IMR-90 (cell line): Measurements from ENCODE around the gene AMDHD2. TPM values are rescaled to one million over a fixed set of nuclear protein-coding genes. Genes with fewer than 3 reads are reported as not detected.

Experiments
- ATAC-seq: fragments of 200-7000 bp; cut with Tn5 transposase; 2 replicates; pipeline ENCODE4 v1.9.1; 2020; ENCODE audit warnings: low read depth, mild to moderate bottlenecking, moderate library complexity
- BruUV-seq: library from RNA; stranded (reverse); fragments of 400-500 nt; replicated peaks from 2 replicates; lab custom pipeline; 2021; lab: Mats Ljungman, UMichigan
- CTCF ChIA-PET: fragments of 300-600 bp; formaldehyde crosslinking; extraction: SDS; loops from one replicate; lab custom pipeline; 2021; ENCODE audit warnings: antibody characterized with exemption; lab: Yijun Ruan, JAX
- POLR2A ChIA-PET: fragments of 300-600 bp; sonication (Branson Sonifier 250); formaldehyde crosslinking; loops from one replicate; lab custom pipeline; 2022; ENCODE audit warnings: antibody characterized with exemption; ENCODE audit not compliant: unreplicated experiment; lab: Charles Lee
- DNase-seq: peaks from one replicate; pipeline ENCODE4 v3.0.0; 2013
- H2AFZ ChIP-seq: replicated peaks from 2 replicates; pipeline ENCODE3; 2013; ENCODE audit warnings: low read length, mild to moderate bottlenecking; ENCODE audit not compliant: poor library complexity
- H2AK5ac ChIP-seq: 2 replicates; pipeline ENCODE4 v1.6.1; 2013; ENCODE audit warnings: low read depth, low read length, inconsistent platforms
- H2AK9ac ChIP-seq: replicated peaks from 2 replicates; pipeline ENCODE3; 2013; ENCODE audit warnings: mild to moderate bottlenecking, low read depth, low read length, moderate library complexity; ENCODE audit not compliant: poor library complexity
- H2BK120ac ChIP-seq: 2 replicates; pipeline ENCODE4 v1.6.1; 2013; ENCODE audit warnings: low read depth, low read length, inconsistent platforms
- H2BK15ac ChIP-seq: 3 replicates; pipeline ENCODE4 v1.6.1; 2013; ENCODE audit warnings: low read depth, low read length, inconsistent platforms
- H2BK20ac ChIP-seq: 2 replicates; pipeline ENCODE4 v1.6.1; 2013; ENCODE audit warnings: low read depth, mild to moderate bottlenecking, inconsistent platforms, low read length, moderate library complexity
- H2BK5ac ChIP-seq: 2 replicates; pipeline ENCODE4 v1.6.1; 2013; ENCODE audit warnings: mild to moderate bottlenecking, low read depth, low read length, inconsistent platforms; ENCODE audit not compliant: poor library complexity, severe bottlenecking
- H3K14ac ChIP-seq: replicated peaks from 2 replicates; pipeline ENCODE4 v1.6.1; 2013; ENCODE audit warnings: low read depth, low read length, inconsistent platforms
- H3K18ac ChIP-seq: 2 replicates; pipeline ENCODE4 v1.6.1; 2013; ENCODE audit warnings: low read depth, low read length, control low read depth
- H3K23ac ChIP-seq: 2 replicates; pipeline ENCODE4 v1.6.1; 2013; ENCODE audit warnings: low read depth, low read length, inconsistent platforms
- H3K27ac ChIP-seq: 2 replicates; pipeline ENCODE4 v1.5.1; 2013; ENCODE audit warnings: mild to moderate bottlenecking, control low read depth, low read length; ENCODE audit not compliant: insufficient read depth
- H3K27me3 ChIP-seq: 2 replicates; pipeline ENCODE4 v1.6.1; 2013; ENCODE audit warnings: low read length; ENCODE audit not compliant: control insufficient read depth, insufficient read depth
- H3K36me3 ChIP-seq: 2 replicates; pipeline ENCODE4 v1.6.1; 2013; ENCODE audit warnings: low read length, mixed read lengths; ENCODE audit not compliant: control insufficient read depth, insufficient read depth
- H3K4ac ChIP-seq: 2 replicates; pipeline ENCODE4 v1.6.1; 2013; ENCODE audit warnings: low read depth, low read length, inconsistent platforms
- H3K4me1 ChIP-seq: 2 replicates; pipeline ENCODE4 v1.6.1; 2013; ENCODE audit warnings: low read length, mixed read lengths; ENCODE audit not compliant: control insufficient read depth, insufficient read depth
- H3K4me2 ChIP-seq: 2 replicates; pipeline ENCODE4 v1.6.1; 2013; ENCODE audit warnings: low read depth, mild to moderate bottlenecking, control low read depth, low read length, moderate library complexity
- H3K4me3 ChIP-seq: 2 replicates; pipeline ENCODE4 v1.5.1; 2013; ENCODE audit warnings: low read depth, mild to moderate bottlenecking, control low read depth, low read length, moderate library complexity; ENCODE audit not compliant: insufficient read depth
- H3K56ac ChIP-seq: 2 replicates; pipeline ENCODE4 v1.6.1; 2013; ENCODE audit warnings: low read length, inconsistent platforms; ENCODE audit not compliant: insufficient read depth; ENCODE audit errors: extremely low read depth
- H3K79me1 ChIP-seq, 2 experiments: 2 replicates each; pipeline ENCODE4 v1.6.1; 2013; ENCODE audit warnings: low read length in 2 of 2, inconsistent platforms in 1 of 2, low read depth in 1 of 2
- H3K9ac ChIP-seq: 2 replicates; pipeline ENCODE4 v1.6.1; 2013; ENCODE audit warnings: low read depth, low read length, control low read depth
- H3K9me1 ChIP-seq: 2 replicates; pipeline ENCODE4 v1.6.1; 2013; ENCODE audit warnings: low read length, inconsistent platforms; ENCODE audit not compliant: insufficient read depth
- H3K9me3 ChIP-seq: 2 replicates; pipeline ENCODE4 v1.6.1; 2013; ENCODE audit warnings: low read length; ENCODE audit not compliant: control insufficient read depth, insufficient read depth
- H4K20me1 ChIP-seq: 2 replicates; pipeline ENCODE4 v1.6.1; 2013; ENCODE audit warnings: low read length, inconsistent platforms; ENCODE audit not compliant: insufficient read depth
- H4K5ac ChIP-seq: 2 replicates; pipeline ENCODE4 v1.6.1; 2013; ENCODE audit warnings: mild to moderate bottlenecking, low read depth, low read length, control low read depth
- H4K8ac ChIP-seq, 2 experiments: 2 replicates each; pipeline ENCODE4 v1.6.1; 2013; ENCODE audit warnings: low read depth in 2 of 2, low read length in 2 of 2, control low read depth in 1 of 2, inconsistent platforms in 1 of 2
- H4K91ac ChIP-seq: 2 replicates; pipeline ENCODE4 v1.6.1; 2013; ENCODE audit warnings: low read depth, low read length, inconsistent platforms; ENCODE audit not compliant: insufficient read depth
- BHLHE40 ChIP-seq: fragments of 150-350 bp; IDR thresholded peaks from 2 replicates; pipeline ENCODE4 v1.6.1; 2016; ENCODE audit warnings: mild to moderate bottlenecking, low read depth, low read length
- CEBPB ChIP-seq: IDR thresholded peaks from 2 replicates; pipeline ENCODE4 v1.6.1; 2012; ENCODE audit warnings: low read depth, low read length, improper control_type of control experiment
- FOS ChIP-seq: fragments of 150-350 bp; IDR thresholded peaks from 2 replicates; pipeline ENCODE4 v1.6.1; 2016; ENCODE audit warnings: low read depth, low read length
- MAFK ChIP-seq: IDR thresholded peaks from 2 replicates; pipeline ENCODE4 v1.6.1; 2012; ENCODE audit warnings: low read depth, low read length, improper control_type of control experiment
- MAZ ChIP-seq: IDR thresholded peaks from 2 replicates; pipeline ENCODE4 v1.6.1; 2012; ENCODE audit warnings: low read depth, mild to moderate bottlenecking, low read length, improper control_type of control experiment, moderate library complexity, borderline replicate concordance
- NFE2L2 ChIP-seq: fragments of 150-350 bp; IDR thresholded peaks from 2 replicates; pipeline ENCODE4 v1.6.1; 2016; ENCODE audit warnings: low read depth, mild to moderate bottlenecking, low read length
- POLR2A ChIP-seq: IDR thresholded peaks from 2 replicates; pipeline ENCODE4 v1.6.1; 2012; ENCODE audit warnings: mild to moderate bottlenecking, low read depth, low read length
- RAD21 ChIP-seq: IDR thresholded peaks from 2 replicates; pipeline ENCODE4 v1.6.1; 2012; ENCODE audit warnings: low read length, improper control_type of control experiment
- RCOR1 ChIP-seq: IDR thresholded peaks from 2 replicates; pipeline ENCODE4 v1.6.1; 2012; ENCODE audit warnings: mild to moderate bottlenecking, low read length, improper control_type of control experiment; ENCODE audit not compliant: insufficient replicate concordance
- RFX5 ChIP-seq: IDR thresholded peaks from 2 replicates; pipeline ENCODE4 v1.8.0; 2012; ENCODE audit warnings: low read depth, mild to moderate bottlenecking, low read length, moderate library complexity
- SMC3 ChIP-seq: fragments of 150-350 bp; IDR thresholded peaks from 2 replicates; pipeline ENCODE4 v1.6.1; 2016; ENCODE audit warnings: low read depth, mild to moderate bottlenecking, antibody characterized with exemption, low read length, moderate library complexity
- WGBS, 2 experiments: methylation state at CpG; one replicate each; pipeline versions ENCODE4 v1.1.5 to v1.1.7; 2013; ENCODE audit warnings: missing lambda C conversion rate in 2 of 2; ENCODE audit not compliant: insufficient read length in 1 of 2; ENCODE audit errors: extremely low coverage in 2 of 2; 5-methylcytosine and 5-hydroxymethylcytosine counted together
- dilution Hi-C: fragments of 300-500 bp; cut with HindIII; formaldehyde crosslinking; loops from one replicate; pipeline ENCODE4 v1.14.3; 2018; ENCODE audit warnings: low sequenced_read_pairs; ENCODE audit not compliant: unreplicated experiment
- in situ Hi-C: fragments of 300-500 bp; cut with MboI; formaldehyde crosslinking; loops from 3 replicates; pipeline ENCODE4 v1.14.3; 2019; ENCODE audit warnings: low sequenced_read_pairs, inconsistent platforms, mixed read lengths
- intact Hi-C: fragments of 100-400 bp; cut with micrococcal nuclease; formaldehyde crosslinking; loops from 2 replicates; pipeline ENCODE4 v1.10.0; 2022
- polyA plus RNA-seq, 3 experiments: library from polyadenylated mRNA; depleted of rRNA; stranded (reverse); fragments of >200 nt; gene quantifications; 2 replicates each; pipeline ENCODE4 v1.2.3, GENCODE V29; 2012; ENCODE audit warnings: low replicate concordance in 1 of 3
- total RNA-seq: library from RNA; depleted of rRNA; stranded (reverse); fragments of >200 nt; gene quantifications from 2 replicates; pipeline ENCODE4 v1.2.3, GENCODE V29; 2012
- TF ChIP-seq, protein P1 (sequence below): conservative IDR thresholded peaks from 2 replicates; pipeline ENCODE4 v1.5.1; 2012; ENCODE audit warnings: mild to moderate bottlenecking, low read depth, low read length, improper control_type of control experiment
- TF ChIP-seq, protein P2 (sequence below): fragments of 150-350 bp; IDR thresholded peaks from 2 replicates; pipeline ENCODE4 v1.6.1; 2016; ENCODE audit warnings: low read depth, mild to moderate bottlenecking, low read length, moderate library complexity, borderline replicate concordance

The AMDHD2 gene
- total and polyA plus RNA-seq, 2 of the 4 experiments (the other 2 are of a cell fraction) = 10.6 to 30.3 TPM

- TF ChIP-seq CEBPB (no peak), MAZ (no peak), NFE2L2 (no peak), SMC3 (no peak)
Measured at GRCh38 chr16:2489581-2489980, 30.6 kb upstream of the AMDHD2 start (continued).

- POLR2A ChIA-PET = no interaction called here
- Histone ChIP-seq H3K18ac (no peak overlapping the region), H3K56ac (no peak overlapping the region), H3K4ac (no peak overlapping the region), H3K23ac (no peak overlapping the region), H2BK20ac (no peak overlapping the region), H3K4me3 (no peak overlapping the region), H3K36me3 (peaks cover 2% of the 10 kb centered on the region; the same call in 1 of the 2 replicates), H2AK5ac (no peak overlapping the region), H2AFZ (no peak overlapping the region), H3K9me1 (peaks cover 4% of the 10 kb centered on the region; the same call in 1 of the 2 replicates), H3K9me3 (no peaks in the 10 kb centered on the region), H2BK120ac (no peak overlapping the region), H4K5ac (no peak overlapping the region), H3K27ac (no peak overlapping the region), H3K9ac (no peak overlapping the region), H4K91ac (no peak overlapping the region), H3K14ac (no peak overlapping the region), H2BK15ac (no peak overlapping the region), H3K27me3 (no peaks in the 10 kb centered on the region), H3K4me1 (peaks cover 11% of the 10 kb centered on the region), H4K8ac (no peak overlapping the region), H3K4me2 (no peak overlapping the region), H4K20me1 (peaks cover 20% of the 10 kb centered on the region), H3K79me1 (peaks cover 11 to 50% of the 10 kb centered on the region in 2 experiments), H2AK9ac (no peak overlapping the region), H2BK5ac (no peak overlapping the region)
- in situ Hi-C loops (no loop called here), intact Hi-C loops (no loop called here), dilution Hi-C loops (no loop called here)
- 100% methylated on average over 5 of the region's 23 CpGs; no CpG with 5 or more reads in 1 of the 2 experiments for WGBS, 2 experiments
- CTCF ChIA-PET = interaction anchor here (0.6 kb wide), 1 partner anchor 98 kb away, joined by 3 read pairs; no protein-coding TSS in a partner anchor
- DNase-seq (no peak), ATAC-seq (no peak)
- BruUV-seq = no TSS peak
- TF ChIP-seq RAD21 (no peak), RFX5 (no peak), RCOR1 (no peak), POLR2A (no peak), SMC3 (no peak), BHLHE40 (no peak), MAFK (no peak), CEBPB (no peak), FOS (no peak), NFE2L2 (no peak)
- TF ChIP-seq, protein P1, sequence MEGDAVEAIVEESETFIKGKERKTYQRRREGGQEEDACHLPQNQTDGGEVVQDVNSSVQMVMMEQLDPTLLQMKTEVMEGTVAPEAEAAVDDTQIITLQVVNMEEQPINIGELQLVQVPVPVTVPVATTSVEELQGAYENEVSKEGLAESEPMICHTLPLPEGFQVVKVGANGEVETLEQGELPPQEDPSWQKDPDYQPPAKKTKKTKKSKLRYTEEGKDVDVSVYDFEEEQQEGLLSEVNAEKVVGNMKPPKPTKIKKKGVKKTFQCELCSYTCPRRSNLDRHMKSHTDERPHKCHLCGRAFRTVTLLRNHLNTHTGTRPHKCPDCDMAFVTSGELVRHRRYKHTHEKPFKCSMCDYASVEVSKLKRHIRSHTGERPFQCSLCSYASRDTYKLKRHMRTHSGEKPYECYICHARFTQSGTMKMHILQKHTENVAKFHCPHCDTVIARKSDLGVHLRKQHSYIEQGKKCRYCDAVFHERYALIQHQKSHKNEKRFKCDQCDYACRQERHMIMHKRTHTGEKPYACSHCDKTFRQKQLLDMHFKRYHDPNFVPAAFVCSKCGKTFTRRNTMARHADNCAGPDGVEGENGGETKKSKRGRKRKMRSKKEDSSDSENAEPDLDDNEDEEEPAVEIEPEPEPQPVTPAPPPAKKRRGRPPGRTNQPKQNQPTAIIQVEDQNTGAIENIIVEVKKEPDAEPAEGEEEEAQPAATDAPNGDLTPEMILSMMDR = no peak
- TF ChIP-seq, protein P2, sequence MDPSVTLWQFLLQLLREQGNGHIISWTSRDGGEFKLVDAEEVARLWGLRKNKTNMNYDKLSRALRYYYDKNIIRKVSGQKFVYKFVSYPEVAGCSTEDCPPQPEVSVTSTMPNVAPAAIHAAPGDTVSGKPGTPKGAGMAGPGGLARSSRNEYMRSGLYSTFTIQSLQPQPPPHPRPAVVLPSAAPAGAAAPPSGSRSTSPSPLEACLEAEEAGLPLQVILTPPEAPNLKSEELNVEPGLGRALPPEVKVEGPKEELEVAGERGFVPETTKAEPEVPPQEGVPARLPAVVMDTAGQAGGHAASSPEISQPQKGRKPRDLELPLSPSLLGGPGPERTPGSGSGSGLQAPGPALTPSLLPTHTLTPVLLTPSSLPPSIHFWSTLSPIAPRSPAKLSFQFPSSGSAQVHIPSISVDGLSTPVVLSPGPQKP = no peak
Measured at GRCh38 chr16:2490190-2491105, 29.7 kb upstream of the AMDHD2 start.
